Transverse colon (tissue), 4 donors: Measurements from ENCODE around the gene FGFR2.

ENCODE experiments used
- CTCF ChIP-seq, 5 experiments: fragments of 200-600 bp in 3 of 5; fragments of 450-650 bp in 2 of 5; sonication (generic) in 3 of 5; IDR thresholded peaks; 1 replicate in 2 of 5; 2 replicates in 3 of 5; pipeline ENCODE4 v1.5.1; 2016 to 2017; ENCODE audit warnings: antibody characterized with exemption in 5 of 5, inconsistent platforms in 3 of 5, mild to moderate bottlenecking in 2 of 5, moderate library complexity in 1 of 5
- POLR2AphosphoS5 ChIP-seq, 3 donors: sonication (generic); formaldehyde crosslinking; IDR thresholded peaks; one replicate each; pipeline ENCODE4 v1.6.1; 2016; ENCODE audit warnings: antibody characterized with exemption in 3 of 3

DNA sequence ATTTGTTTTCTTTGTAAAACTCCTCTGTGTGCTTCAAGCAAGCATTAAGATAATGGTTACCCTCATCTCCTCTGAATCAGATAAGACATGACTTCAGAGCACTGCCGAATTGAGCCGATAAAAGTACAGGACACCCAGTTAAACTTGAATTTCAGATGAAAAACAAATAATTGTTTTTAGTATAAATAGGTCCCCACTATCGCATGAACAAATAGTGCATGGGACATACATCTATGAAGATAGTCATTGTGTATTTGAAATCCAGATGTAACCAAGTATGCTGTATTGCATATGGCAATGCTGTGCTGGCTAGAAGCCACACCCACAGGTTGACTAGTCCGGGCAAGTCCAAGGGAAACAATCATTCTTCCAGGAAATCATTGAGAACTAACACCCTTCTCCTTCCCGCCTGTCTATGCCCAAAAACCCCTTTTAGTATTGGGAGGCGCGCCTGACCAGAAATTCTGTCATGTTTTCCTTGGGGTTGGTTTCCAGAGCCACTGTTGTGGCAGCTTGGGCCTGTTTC lies 12.6 kb upstream of the FGFR2 start:
- TF ChIP-seq CTCF (IDR thresholded peaks at IDR 0.05), result no peak
- no peak for TF ChIP-seq POLR2AphosphoS5 (IDR thresholded peaks at IDR 0.05)
